ENCODE data around the gene KCNK17. TPM values are rescaled to one million over a fixed set of nuclear protein-coding genes. Genes with fewer than 3 reads are reported as not detected.

The KCNK17 gene
- polyA plus RNA-seq, 1 donor from 2014 or later, result not detected

- H3K4me1 Mint-ChIP-seq, result peaks cover 0 to 6% (median 5%) of the 10 kb centered on the region in 3 donors
- no peak overlapping the region for H3K4me3 Mint-ChIP-seq
- H3K27me3 Mint-ChIP-seq, result peaks cover 9% of the 10 kb centered on the region
- H3K9me3 Mint-ChIP-seq, result peaks cover 0 to 5% (median 0%) of the 10 kb centered on the region in 3 donors
- H3K27ac Mint-ChIP-seq, result no peak overlapping the region
- no peaks in the 10 kb centered on the region for H3K36me3 Mint-ChIP-seq
Observed at GRCh38 chr6:39276379-39276995, 37.7 kb downstream of the KCNK17 start.

- Mint-ChIP-seq H3K27me3 (peaks cover 8% of the 10 kb centered on the region), H3K9me3 (peaks cover 0 to 5% (median 0%) of the 10 kb centered on the region in 3 donors), H3K4me1 (peaks cover 0 to 5% (median 4%) of the 10 kb centered on the region in 3 donors), H3K36me3 (no peaks in the 10 kb centered on the region), H3K27ac (no peak overlapping the region), H3K4me3 (no peak overlapping the region)
Observed at GRCh38 chr6:39274903-39275302, 39.3 kb downstream of the KCNK17 start.

GRCh38 chr6:39274471-39274870 is 39.7 kb downstream of the KCNK17 start:
- no peak overlapping the region for H3K27ac Mint-ChIP-seq

GRCh38 chr6:39273406-39273821 is 40.8 kb downstream of the KCNK17 start:
- peaks cover 8% of the 10 kb centered on the region for H3K27me3 Mint-ChIP-seq
- no peak overlapping the region for H3K27ac Mint-ChIP-seq

More at GRCh38 chr6:39274471-39274870, 39.7 kb downstream of the KCNK17 start:
- Mint-ChIP-seq H3K27me3 (peaks cover 8% of the 10 kb centered on the region), H3K4me1 (peaks cover 0 to 5% (median 4%) of the 10 kb centered on the region in 3 donors), H3K36me3 (no peaks in the 10 kb centered on the region), H3K9me3 (peaks cover 0 to 5% (median 0%) of the 10 kb centered on the region in 3 donors), H3K4me3 (no peak overlapping the region)

GRCh38 chr6:39269961-39270360 is 44.3 kb downstream of the KCNK17 start:
- Mint-ChIP-seq H3K27me3 (peaks cover 11% of the 10 kb centered on the region), H3K4me1 (peaks cover 0 to 5% (median 4%) of the 10 kb centered on the region in 3 donors), H3K4me3 (no peak overlapping the region), H3K36me3 (peaks cover 3% of the 10 kb centered on the region), H3K9me3 (no peaks in the 10 kb centered on the region), H3K27ac (peak overlapping the region in 1 of 3 donors; percentile 5)

More at GRCh38 chr6:39273406-39273821, 40.8 kb downstream of the KCNK17 start:
- Mint-ChIP-seq H3K4me3 (no peak overlapping the region), H3K36me3 (no peaks in the 10 kb centered on the region), H3K4me1 (peaks cover 0 to 5% (median 4%) of the 10 kb centered on the region in 3 donors), H3K9me3 (peaks cover 0 to 5% (median 0%) of the 10 kb centered on the region in 3 donors)

GRCh38 chr6:39268721-39269120 is 45.5 kb downstream of the KCNK17 start:
- Mint-ChIP-seq H3K36me3 (peaks cover 3% of the 10 kb centered on the region), H3K4me3 (no peak overlapping the region), H3K27me3 (peaks cover 10% of the 10 kb centered on the region), H3K27ac (no peak overlapping the region), H3K9me3 (no peaks in the 10 kb centered on the region), H3K4me1 (peaks cover 0 to 5% (median 3%) of the 10 kb centered on the region in 3 donors)

GRCh38 chr6:39268171-39268570 is 46.0 kb downstream of the KCNK17 start:
- H3K27ac Mint-ChIP-seq, result no peak overlapping the region
- H3K27me3 Mint-ChIP-seq, result peaks cover 5% of the 10 kb centered on the region
- H3K4me3 Mint-ChIP-seq, result no peak overlapping the region
- H3K4me1 Mint-ChIP-seq, result peaks cover 0 to 3% (median 0%) of the 10 kb centered on the region in 3 donors
- no peaks in the 10 kb centered on the region for H3K9me3 Mint-ChIP-seq
- H3K36me3 Mint-ChIP-seq, result peaks cover 3% of the 10 kb centered on the region

GRCh38 chr6:39266782-39267355 is 47.4 kb downstream of the KCNK17 start:
- Mint-ChIP-seq H3K4me1 (no peaks in the 10 kb centered on the region), H3K27ac (no peak overlapping the region), H3K9me3 (no peaks in the 10 kb centered on the region), H3K27me3 (peaks cover 9% of the 10 kb centered on the region), H3K4me3 (no peak overlapping the region), H3K36me3 (peaks cover 3% of the 10 kb centered on the region)

GRCh38 chr6:39266375-39266774 is 47.8 kb downstream of the KCNK17 start:
- Mint-ChIP-seq H3K27ac (no peak overlapping the region), H3K36me3 (peaks cover 3% of the 10 kb centered on the region), H3K4me1 (no peaks in the 10 kb centered on the region), H3K4me3 (no peak overlapping the region), H3K27me3 (peaks cover 9% of the 10 kb centered on the region), H3K9me3 (no peaks in the 10 kb centered on the region)

GRCh38 chr6:39263303-39264037 is 50.7 kb downstream of the KCNK17 start:
- H3K4me3 Mint-ChIP-seq, result no peak overlapping the region
- peaks cover 4% of the 10 kb centered on the region for H3K36me3 Mint-ChIP-seq
- H3K27ac Mint-ChIP-seq, result no peak overlapping the region
- H3K4me1 Mint-ChIP-seq, result no peaks in the 10 kb centered on the region
- H3K27me3 Mint-ChIP-seq, result peaks cover 20% of the 10 kb centered on the region
- H3K9me3 Mint-ChIP-seq, result no peaks in the 10 kb centered on the region

GRCh38 chr6:39261751-39262150 is 52.5 kb downstream of the KCNK17 start:
- no peak overlapping the region for H3K27ac Mint-ChIP-seq
- peaks cover 1% of the 10 kb centered on the region for H3K36me3 Mint-ChIP-seq
- H3K27me3 Mint-ChIP-seq, result peaks cover 17% of the 10 kb centered on the region
- H3K9me3 Mint-ChIP-seq, result peaks cover 0 to 2% (median 0%) of the 10 kb centered on the region in 3 donors
- no peak overlapping the region for H3K4me3 Mint-ChIP-seq
- H3K4me1 Mint-ChIP-seq, result no peaks in the 10 kb centered on the region

- Mint-ChIP-seq H3K9me3 (peaks cover 0 to 2% (median 0%) of the 10 kb centered on the region in 3 donors), H3K4me3 (peak overlapping the region in 1 of 4 donors; percentile 36), H3K27ac (no peak overlapping the region), H3K36me3 (peaks cover 1% of the 10 kb centered on the region), H3K4me1 (no peaks in the 10 kb centered on the region), H3K27me3 (peaks cover 18% of the 10 kb centered on the region)
Observed at GRCh38 chr6:39260953-39261352, 53.3 kb downstream of the KCNK17 start.

GRCh38 chr6:39260456-39260855 is 53.8 kb downstream of the KCNK17 start:
- H3K4me3 Mint-ChIP-seq, result no peak overlapping the region
- H3K9me3 Mint-ChIP-seq, result peaks cover 0 to 2% (median 0%) of the 10 kb centered on the region in 3 donors
- H3K4me1 Mint-ChIP-seq, result no peaks in the 10 kb centered on the region
- no peak overlapping the region for H3K27ac Mint-ChIP-seq
- H3K27me3 Mint-ChIP-seq, result peaks cover 18% of the 10 kb centered on the region
- H3K36me3 Mint-ChIP-seq, result peaks cover 1% of the 10 kb centered on the region

GRCh38 chr6:39256294-39256940 is 57.8 kb downstream of the KCNK17 start:
- Mint-ChIP-seq H3K4me1 (no peaks in the 10 kb centered on the region), H3K4me3 (no peak overlapping the region), H3K27ac (no peak overlapping the region), H3K9me3 (peaks cover 0 to 2% (median 2%) of the 10 kb centered on the region in 3 donors), H3K27me3 (peaks cover 13% of the 10 kb centered on the region), H3K36me3 (peaks cover 1% of the 10 kb centered on the region)

Data from IgD-negative memory B cell (primary cell).